HG03280 (cell line): Measurements from ENCODE around the gene UNC93B1.
"Not testable (repeated sequence)": the region's sequence is repeated elsewhere in the genome, so short reads cannot be mapped to it uniquely, and the experiment has no call there.

Experiments used
- ATAC-seq: cut with Tn5 transposase; IDR thresholded peaks from one replicate; pipeline ENCODE4 v1.9.1; 2021; ENCODE audit warnings: mild to moderate bottlenecking, moderate library complexity; ENCODE audit not compliant: unreplicated experiment

Gene UNC93B1

DNA sequence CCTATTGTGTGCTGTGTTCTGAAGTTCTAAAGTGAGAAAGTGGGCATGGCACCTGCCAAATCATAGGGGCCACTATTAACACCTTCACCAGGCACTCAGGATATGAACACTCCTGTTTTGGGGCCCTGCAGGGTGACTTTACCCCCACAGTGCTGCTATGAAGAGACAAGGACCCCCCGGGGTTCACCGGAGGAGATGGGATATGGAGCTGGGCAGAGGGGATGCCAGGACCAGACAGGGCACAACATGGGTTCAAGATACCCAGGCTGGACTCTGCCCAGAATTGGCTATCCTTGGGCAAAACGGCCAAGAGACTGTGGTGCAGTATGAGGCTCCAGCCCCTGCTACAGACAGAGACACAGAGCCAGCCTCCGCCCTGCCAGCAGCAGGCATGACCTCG is 9.5 kb downstream of the UNC93B1 start:
- not testable (repeated sequence) for ATAC-seq

DNA sequence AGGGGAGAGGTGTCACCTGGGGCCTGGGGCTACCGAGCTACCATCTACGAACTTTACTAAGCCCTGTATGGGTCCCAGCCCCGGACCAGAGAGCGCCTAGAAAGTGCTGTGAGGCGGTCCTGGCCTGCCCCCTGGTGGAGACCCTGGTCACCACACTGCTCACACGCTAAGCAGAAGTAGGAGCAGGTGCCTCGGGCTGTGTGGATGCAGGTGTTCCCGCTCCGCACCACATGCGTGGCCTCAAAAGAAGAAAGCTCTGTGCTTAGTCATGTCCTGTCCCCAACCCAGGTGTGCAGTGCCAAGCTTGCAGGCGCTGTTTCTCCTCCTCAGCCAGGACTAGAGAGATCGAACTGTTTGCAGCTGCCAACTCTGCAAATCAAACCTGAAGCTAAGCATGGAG is 10.1 kb downstream of the UNC93B1 start:
- not testable (repeated sequence) for ATAC-seq

DNA sequence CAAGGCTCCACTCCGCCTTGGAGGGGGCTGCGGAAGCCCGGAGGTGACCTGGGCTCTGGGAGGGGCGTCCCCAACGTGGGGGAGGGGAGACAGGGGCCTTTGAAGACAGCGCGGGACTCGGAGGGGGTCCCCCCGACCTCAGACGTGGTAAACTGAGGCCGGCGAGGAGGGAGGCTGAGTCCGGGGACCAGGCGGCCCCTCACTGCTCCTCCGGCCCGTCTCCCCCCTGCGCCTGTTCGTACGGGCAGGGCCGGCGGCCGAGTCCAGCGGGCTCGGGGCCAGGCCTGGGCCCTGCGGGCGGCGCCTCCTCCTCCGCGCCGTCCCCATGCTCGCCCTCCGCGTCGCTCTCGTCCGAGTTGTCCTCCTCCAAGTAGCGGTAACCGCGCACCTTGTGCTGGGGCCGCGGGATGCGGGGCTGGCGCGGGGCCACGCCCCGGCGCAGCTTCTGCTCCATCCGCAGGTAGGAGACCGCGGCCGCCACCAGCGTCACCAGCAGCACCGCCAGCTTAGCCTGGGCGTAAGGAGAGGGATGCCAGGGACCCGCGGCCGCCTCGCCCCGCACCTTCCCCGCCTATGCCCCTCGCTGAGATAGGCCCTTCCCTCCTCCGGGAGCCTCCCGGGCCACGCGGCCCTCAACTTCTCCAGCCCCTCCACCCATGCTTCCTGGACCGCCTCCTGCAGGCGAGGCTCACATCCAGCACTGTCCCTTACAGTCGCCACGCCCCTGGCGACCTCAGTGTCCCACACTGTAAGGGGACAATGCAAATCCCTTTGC is 12.4 kb downstream of the UNC93B1 start:
- not testable (repeated sequence) for ATAC-seq

DNA sequence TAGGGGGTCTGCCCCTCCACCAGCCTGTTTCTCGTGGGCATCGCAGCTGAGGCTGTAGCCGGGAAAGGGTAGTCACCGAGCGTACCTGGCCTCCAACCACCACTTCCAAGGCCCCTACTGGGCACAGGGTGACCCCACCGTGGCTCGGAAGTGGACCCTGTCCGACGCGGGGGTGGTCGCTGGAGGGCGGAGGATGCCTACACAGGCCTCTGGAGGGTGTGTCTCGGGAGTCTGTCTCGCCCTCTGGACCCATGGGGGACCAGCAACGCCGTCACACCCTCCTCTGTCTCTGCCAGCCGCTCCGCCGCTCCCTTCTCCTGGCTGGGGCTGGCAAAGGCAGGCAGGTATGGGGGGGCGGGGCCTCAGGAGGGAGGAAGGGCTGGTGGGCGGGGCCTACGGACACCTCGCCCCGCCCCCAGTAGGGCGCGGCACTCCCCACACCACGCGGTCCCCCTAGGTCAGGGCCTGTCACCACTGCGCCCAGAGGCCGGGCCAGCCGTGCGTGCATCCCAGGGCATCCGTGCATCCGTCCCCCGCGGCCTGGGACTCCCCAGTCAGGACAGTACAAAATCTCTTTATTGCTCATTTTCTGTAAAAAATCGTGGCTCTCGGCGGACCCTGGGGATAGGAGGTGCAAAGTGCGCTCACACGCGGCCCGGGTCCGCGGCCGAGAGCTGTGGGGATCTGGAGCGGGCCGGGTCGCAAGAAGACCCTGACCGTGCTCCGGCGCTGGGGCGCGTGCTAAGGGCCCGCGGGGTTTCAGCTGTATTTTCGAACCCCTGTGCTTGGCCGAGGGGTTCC is 13.2 kb downstream of the UNC93B1 start:
- ATAC-seq = not testable (repeated sequence)

DNA sequence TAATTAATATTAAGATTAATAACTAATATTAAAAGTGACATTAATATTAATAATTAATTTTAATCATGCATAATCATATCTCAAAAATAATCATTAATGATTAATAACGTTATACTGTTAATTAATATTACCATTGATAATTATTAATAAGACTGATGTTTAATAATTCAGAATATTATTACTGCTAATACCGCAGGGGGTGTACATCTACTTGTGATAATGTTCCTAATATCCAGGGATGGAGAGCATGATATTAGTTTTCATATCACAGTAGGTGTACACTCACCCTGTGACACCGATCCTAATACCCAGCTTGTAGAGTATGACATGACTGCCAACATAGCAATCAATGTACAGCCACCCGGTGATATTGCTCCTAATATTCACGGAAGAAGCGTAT is 18.6 kb downstream of the UNC93B1 start:
- not testable (repeated sequence) for ATAC-seq

DNA sequence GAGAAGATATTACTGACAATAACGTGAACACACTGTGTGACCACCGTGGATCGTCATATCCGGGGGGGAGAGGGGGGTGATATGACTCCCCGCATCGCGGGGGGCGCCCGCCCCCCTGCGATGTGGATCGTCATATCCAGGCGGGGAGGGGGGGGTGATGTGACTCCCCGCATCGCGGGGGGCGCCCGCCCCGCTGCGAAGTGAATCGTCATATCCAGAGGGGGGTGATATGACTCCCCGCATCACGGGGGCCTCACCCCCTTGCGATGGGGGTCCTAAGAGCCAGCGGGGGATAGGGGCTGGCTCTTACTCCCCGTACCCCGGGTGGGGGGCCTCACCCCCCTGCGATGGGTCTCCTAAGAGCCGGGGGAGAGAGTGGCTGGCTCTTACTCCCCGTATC is 19.9 kb downstream of the UNC93B1 start:
- no peak for ATAC-seq

DNA sequence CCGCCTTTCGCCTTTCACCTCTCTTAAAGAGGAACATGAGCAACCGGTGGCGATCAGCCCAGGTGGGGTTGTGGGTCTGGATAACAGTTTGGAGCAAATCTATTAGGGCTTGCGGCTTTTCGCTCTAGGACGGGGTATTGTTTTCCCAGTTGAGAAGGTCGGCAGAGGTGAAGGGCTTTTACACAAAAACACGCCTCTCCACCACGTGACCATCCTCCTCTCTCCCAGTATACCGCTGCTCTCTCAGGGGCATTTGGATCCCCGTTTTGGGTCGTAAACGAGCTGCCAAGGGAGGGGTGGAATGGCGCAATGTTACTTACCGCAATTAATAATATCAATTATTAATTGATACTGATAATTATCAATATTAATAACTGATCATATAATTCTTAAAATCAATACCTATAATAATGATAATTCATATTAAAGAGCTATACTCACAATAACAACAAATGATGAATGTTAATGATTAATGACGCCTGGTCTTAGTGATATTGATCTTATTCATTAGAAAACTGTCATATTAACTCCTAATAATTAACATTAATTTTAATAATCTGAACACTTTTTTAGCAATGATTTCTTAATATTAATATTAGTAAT is 21.5 kb downstream of the UNC93B1 start:
- ATAC-seq = not testable (repeated sequence)

DNA sequence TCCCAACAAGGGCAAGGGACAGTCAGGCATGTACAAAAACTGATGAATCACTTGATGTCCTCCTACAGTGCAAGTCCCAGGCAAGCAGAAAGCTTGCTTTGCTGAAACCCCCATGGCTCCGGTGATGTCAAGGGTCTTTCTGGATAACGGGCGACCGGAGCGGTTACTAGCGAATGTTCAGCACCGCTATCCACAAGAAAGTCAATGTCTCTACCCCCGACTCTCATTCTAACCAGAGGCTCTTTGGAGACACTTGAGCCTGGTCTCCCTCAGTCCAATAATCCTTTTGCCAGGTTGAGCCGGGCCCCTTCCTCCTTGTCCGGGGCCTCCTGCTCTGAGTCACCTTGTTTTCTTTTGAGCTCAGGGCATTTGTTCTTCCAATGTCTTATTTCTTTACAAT is 22.7 kb downstream of the UNC93B1 start:
- ATAC-seq = not testable (repeated sequence)

DNA sequence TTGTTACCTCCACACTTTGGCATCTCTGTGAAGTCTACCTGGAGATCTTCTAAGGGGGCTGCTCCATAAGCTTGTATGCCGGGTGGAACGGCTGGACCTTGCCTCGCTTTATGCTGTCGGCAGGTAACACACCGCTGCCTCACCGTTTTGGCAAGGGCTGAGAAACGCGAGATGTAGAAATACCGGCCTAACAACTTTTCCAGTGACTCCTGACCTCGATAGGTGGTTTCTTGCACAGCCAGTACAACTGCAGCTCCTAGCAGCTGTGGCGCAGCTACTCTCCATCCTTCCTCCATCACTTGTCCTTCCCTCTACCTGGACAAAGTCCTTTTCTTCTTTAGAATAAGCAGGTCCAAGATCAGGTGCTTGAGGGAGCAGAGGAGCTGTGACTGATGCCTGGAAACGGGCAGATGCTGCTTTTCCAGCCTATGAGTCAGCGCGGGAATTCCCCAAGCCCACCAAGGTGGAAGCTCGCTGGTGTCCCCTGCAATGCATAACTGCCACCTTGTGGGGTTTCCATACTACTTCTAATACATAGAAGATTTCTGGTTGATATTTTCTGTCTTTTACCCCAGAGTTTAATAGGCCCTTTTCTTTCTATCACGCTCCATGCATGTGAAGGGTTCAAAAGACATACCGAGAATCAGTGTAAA is 25.0 kb downstream of the UNC93B1 start:
- not testable (repeated sequence) for ATAC-seq

DNA sequence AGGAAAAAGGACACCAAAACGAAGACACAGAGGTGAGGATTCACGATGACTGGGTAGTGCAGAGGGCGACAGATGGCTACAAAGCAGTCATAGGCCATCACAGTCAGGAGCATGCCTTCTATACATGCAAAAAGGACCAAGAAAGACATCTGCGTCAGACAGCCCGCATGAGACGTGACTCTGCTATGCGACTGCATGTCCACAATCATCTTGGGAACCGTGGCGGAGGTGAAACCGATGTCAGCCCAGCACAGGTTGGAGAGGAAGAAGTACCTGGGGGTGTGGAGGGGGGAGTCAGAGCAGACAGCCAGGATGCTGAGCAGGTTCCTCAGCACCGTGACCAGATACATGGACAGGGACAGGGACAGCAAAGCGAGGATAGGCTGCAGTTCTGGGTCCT is 29.2 kb downstream of the UNC93B1 start:
- not testable (repeated sequence) for ATAC-seq

DNA sequence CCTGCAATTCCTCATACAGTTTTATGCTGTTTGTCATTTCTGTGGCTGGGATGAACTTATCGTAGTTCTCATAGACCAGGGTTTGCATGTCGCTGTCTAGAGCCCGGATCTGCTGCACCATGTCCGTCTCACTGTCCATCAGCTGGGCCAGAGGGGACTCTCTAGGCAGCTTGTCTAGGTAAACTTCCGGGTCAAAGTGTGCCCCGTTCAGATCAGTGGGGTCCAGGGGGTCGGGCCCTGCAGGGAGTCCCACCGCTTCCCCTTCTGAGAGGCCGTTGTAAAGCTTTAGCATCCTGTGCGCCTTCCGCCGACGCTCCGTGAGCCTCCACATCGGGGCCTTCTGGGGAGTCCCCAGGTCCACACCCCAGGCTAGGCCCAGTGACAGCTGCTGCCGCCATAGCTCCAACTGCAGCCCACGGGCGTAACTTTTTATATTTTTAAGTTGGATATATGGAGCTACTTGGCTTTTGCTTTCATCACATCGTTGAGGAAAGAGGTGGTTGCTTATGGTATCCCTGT is 38.0 kb downstream of the UNC93B1 start:
- ATAC-seq = not testable (repeated sequence)

DNA sequence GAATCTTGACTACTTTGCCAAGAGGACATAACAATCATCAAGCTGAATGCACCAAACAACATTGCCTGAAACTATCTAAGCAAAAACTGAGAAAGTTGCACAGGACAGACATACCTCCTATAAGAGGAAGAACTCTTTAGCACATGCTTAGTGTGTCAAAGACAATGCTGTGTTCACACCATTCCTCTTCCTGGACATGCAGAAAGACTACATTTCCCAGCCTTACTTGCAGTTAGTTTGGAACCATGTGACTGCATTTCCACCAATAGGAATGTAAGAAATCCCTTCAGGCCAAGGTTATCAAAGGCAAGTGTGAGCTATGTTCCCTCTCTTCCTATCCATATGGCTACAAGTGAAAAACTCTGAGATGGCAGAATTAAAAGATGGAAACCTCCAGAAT is 39.2 kb downstream of the UNC93B1 start:
- ATAC-seq = not testable (repeated sequence)

DNA sequence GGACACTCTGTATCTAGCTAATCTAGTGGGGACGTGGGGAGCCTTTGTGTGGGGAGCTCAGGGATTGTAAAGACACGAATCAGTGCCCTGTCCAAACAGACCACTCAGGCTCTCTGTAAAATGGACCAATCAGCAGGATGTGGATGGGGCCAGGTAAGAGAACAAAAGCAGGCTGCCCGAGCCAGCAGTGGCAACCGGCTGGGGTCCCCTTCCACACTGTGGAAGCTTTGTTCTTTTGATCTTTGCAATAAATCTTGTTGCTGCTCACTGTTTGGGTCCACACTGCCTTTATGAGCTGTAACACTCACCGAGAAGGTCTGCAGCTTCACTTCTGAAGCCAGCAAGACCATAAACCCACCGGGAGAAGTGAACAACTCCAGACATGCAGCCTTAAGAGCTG is 40.0 kb downstream of the UNC93B1 start:
- not testable (repeated sequence) for ATAC-seq

DNA sequence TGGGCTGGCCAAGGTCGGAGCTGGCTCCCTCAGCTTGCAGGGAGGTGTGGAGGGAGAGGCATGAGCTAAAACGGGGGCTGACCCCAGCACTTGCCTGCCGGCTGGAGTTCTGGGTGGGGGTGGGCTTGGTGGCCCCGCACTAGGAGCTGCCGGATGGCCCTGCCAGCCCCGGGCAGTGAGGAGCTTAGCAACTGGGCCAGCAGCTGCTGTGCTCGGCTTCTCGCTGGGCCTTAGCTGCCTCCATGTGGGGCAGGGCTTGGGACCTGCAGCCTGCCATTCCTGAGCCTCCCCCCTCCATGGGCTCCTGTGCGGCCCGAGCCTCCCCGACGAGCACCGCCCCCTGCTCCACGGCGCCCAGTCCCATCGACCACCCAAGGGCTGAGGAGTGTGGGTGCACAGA is 40.7 kb downstream of the UNC93B1 start:
- ATAC-seq = not testable (repeated sequence)

DNA sequence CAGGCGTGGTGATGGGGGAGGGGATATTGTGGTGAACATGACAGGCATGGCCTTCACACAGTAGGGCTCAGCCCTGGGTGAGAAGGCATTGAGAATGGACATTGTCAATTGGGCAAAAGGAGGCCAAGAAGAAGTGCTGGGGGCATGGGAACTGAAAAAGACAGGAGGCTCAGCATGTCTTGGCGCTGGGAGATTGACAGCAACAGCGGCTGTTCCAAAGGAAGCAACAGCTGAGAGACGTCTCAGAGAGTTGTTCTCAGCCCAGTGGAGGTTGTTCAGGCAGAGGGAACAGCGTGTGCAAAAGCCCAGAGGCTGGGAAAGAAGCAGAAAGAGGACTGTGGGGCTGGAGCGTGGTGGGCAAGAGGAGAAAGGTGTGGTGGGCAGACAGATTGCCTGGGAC is 47.7 kb downstream of the UNC93B1 start:
- not testable (repeated sequence) for ATAC-seq

DNA sequence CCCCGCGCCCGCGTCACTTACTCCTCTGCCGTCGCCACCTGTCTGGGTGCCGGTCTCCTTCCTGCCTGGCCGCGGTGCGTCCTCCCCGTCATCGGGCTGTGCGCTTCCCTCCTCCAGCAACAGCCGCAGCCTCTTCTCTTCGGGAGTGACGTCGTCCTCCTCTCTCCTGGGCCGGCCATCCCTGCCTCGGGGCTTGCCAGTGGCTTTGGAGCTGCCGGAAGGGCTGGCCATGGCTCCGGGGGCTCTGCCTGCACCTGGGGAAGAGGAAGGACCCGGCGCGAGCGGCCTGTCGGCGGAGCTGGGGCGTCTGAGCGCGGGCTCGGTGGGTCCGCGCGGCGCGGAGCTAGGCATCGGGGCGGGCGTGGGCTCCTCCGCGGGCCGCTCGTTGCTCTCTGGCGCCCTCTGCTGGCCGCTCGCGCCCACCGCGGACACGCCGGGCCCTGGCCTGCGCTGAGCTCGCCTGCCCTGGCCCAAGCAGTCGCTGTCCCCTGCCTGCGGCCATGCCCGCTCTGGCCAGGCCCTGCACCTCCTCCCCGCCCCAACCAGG is 48.4 kb downstream of the UNC93B1 start:
- not testable (repeated sequence) for ATAC-seq

DNA sequence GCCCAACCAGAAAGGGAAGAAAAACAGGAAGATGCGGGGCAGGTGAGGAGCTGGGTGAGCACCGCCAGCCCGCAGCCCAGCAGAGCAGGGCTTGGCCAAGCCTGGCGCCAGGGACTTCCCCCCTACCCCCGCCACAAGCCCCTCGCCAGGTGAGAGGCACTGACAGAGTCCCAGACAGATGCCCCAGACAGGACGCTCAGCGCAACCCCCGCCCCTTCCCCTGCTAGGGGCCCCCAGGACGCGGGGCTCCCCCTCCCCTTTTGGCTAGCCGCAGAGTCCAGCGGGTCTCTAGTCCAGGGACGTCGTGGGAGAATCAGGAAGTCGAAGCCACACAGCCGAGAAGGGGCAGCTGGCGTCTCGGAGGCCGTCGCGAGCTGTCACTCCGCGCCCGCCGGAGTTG is 48.9 kb downstream of the UNC93B1 start:
- ATAC-seq = not testable (repeated sequence)

DNA sequence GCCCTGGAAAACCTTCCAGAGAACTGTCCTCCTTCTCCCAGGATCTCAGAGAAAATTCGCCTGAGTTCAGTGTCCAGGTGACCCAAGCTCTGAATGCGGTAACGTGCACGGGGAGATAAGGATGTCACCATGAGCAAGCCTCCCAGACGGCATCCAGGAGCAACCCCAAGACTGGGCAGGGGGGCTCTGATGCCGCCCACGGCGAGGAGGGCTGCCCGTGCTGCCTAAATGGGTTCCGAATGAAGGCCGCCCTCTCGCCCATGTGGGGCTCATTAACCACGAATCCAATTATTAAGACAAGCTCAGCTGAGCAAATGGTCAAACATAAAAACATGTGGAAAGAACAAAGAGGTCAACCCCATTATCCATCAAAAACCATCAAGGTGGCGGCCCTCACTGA is 49.6 kb downstream of the UNC93B1 start:
- ATAC-seq = not testable (repeated sequence)

DNA sequence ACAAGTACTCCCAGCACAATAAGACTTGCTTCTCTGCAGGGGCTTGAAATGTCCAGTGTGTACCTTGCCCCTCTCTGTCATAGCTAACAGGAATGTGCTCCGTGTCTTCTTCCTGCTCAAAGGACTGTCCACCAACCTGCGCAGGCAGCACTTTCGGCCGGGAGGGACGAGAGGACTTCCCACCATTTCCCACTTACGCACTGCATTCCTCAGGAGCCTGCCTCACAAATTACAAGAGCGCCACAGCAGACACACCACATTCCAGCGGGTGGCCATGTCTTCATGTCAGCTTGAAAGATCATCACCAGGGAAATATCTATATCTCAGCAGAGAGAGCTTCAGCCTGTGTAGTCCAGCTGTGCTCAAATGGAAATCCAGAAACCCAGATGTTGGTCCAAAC is 53.2 kb downstream of the UNC93B1 start:
- ATAC-seq = not testable (repeated sequence)

DNA sequence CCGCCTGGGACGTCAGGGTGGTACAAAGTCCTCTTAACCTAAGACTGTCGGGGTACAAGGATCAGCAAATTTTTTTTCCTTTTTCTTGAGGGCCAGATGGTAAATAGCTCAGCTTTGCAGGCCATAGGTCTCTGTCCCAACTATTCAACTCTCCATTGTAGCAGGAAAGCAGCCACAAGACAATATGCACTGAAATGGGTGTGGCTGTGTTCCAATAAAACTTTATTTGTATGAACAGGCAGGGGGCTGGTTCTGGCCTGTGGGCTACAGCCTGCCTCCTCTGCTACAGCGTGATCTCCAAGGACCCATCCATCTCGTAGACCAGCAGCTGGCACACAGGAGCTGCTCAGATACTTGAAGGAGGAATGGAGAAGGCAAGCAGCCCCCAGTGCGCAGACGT is 56.1 kb downstream of the UNC93B1 start:
- ATAC-seq = not testable (repeated sequence)

DNA sequence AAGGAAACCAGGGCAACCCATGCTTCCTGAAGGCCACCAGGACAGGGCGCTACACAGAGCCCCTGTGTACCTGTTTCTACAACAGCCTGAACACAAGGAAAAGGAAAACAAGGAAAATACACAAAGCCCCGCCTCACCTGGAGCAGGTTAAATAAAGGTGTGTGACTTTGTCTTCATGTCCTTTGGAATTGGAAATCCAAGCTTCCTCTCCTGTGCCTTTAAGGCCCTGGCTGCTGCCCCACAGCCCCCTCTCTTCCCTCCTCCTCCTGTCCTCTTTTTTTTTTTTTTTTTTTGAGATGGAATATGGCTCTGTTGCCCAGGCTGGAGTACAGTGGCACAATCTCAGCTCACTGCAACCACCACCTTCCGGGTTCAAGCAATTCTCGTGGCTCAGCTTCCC is 57.5 kb downstream of the UNC93B1 start:
- ATAC-seq = not testable (repeated sequence)
